ENCODE results near the gene ATP2B1.

Gene ATP2B1

GRCh38 chr12:89540586-89540985, 168.1 kb downstream of the ATP2B1 start:
- no peak for DNase-seq (ENCODE audit: low read depth in 2 of 2)

- no peak for DNase-seq (ENCODE audit: low read depth in 2 of 2)
These were observed 169.0 kb downstream of the ATP2B1 start for GRCh38 chr12:89539426-89540223.

GRCh38 chr12:89538897-89539296, 169.7 kb downstream of the ATP2B1 start:
- no peak for DNase-seq (ENCODE audit: low read depth in 2 of 2)
